Epithelial cell of prostate (primary cell): ENCODE measurements around the gene SLCO2A1.

Experiments used
- DNase-seq: peaks from one replicate; pipeline ENCODE4 v3.0.0-alpha.2; 2011; ENCODE audit warnings: low read depth, low spot score
- H3K27ac ChIP-seq: fragments of 450-650 bp; 2 replicates; pipeline ENCODE4 v1.5.1; 2017; ENCODE audit warnings: mild to moderate bottlenecking

Gene SLCO2A1

DNA sequence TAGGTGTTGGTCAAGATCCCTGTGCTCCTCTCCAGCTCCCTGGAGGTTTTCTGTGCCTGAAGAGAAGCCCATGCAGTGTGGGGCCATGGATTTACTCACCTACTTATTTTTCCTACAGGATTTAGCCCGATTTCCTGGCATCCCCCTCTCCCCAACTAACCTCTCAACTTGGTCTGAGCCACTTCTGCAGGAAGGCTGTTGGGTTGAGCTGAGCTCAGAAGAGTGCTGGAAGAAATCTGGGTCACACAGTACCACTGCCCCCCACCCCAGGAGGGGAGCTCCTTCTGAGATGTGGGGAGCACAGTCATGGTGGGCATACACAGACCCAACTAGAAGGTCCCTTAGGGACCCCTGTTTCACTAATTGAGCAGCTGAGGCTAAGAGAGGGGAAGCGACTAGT, 34.4 kb upstream of the SLCO2A1 start:
- no peak overlapping the region for H3K27ac ChIP-seq
- no peak for DNase-seq

DNA sequence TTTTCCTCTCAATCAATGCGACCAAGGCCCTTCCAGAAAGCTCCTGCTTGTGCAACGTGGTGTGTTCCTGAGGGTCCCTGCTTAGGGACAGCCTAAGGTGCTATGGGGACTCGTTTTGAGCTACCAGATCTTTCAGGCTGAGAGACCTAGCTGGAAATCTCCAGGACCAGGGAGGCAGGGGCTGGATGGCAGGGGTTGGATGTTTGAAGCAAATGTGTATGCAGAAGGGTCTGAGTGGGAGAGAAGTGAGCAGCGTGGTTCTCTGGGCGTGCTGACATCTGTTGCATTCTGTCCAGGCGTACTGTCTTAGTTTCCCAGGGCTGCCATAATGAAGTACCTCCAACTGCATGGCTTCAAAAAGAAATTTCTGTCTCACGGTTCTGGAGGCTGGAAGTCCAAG, 31.7 kb upstream of the SLCO2A1 start:
- no peak for DNase-seq
- no peak overlapping the region for H3K27ac ChIP-seq

DNA sequence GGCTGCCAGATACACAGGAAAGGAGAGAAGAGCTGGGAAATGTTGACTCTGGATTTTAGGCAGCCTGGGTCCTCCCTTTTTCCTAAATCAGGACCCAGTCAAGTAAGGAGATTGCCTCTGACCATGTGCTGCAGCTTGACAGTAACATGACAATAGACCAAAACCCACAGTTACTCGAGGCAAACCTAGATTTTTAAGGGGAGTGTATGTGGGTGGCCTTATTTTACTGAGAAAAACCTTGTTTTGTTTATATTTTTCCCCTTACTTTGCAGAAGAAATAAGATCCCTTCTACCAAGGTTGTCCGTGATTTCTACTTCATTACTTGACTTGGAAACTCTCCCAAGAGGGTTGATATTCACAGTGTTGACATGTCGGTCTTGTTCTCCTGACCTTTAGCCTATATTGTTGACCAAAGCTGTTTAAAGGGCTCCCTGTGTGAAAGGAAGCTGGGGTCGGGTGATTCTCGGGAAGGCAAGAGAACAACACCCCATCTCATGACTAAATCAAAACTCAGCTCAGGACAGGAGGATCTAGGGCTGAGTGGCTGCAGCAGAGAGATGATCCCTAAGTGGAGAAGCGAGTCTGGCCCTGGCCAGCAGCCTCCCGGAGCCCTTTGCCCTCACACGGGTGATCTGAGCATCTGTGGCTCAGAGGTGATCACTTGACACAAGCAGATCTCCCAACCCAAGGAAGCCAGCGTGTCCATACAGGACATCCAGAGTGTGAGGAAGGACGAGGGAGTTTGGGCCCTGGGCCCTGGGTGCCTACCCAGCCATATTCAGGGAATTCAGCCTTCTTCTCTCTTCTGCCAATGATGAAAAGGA, 31.0 kb upstream of the SLCO2A1 start:
- H3K27ac ChIP-seq: no peak overlapping the region
- no peak for DNase-seq

DNA sequence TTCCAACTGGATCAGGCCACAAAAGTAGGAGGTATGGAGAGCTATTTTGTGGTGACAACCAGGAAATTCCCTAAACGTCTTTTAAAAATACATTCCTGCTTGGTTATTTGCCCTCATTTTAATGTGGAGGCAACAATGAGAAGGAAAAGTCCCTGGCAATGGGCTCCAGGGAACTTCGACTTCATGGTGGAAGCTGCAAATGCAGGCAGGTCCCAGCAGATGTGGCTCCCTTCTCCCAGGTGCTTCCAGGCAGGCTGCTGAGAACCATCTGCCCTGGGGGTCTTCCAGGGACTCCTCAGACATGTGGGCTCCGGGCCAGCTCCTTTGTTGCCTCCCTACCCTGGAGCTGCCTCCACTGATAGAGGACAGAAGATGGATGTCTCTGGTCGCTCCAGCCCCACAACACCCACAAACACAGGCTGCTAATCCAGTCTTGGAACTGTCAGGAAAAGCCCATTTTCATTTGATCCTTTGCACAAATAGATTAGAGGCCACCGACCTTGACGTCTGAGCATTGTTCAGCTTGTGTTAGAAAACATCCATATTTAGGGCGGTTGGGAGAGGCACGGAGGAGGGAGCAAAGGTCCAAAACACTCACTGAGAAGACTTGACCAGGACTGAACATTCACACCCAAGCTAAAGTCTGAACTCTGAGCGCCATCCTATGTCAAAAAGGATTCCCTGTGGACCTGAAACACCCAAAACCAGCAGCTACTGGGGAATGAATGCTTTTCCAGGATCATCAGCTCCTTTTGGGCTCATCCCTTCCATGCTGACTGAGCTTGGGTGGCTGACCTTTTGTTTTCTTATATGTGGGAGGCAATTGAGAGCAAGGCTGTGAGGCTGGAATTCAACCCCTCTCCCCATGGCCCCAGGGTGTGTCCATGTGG, 30.2 kb upstream of the SLCO2A1 start:
- no peak for DNase-seq

DNA sequence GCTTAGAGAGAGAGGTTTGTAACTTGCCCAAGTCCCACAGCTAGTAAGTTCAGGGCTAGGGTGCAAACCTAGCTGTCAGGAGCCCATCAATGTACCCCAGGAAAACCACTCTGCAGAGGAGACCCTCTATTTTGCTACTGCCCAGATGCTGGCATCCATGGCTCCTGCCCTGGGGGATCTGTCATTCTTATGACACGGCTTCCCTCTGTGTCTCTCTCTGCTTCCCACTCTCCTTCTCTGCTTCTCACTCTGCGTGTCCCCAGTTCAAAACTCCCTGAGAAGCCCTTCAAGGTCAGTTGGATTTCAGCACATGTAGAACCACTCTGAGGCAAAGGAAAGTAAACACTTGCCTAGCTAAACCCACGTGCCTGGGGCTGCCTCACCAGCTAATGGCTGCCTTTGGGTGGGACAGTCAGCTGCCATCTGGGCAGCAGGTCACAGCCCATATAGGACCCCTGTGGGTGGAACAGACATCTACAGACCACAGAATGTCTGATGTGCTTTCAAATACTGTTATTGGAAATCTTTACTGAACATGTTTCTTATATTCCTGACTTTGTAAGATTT, 29.4 kb upstream of the SLCO2A1 start:
- no peak for DNase-seq
- no peak overlapping the region for H3K27ac ChIP-seq

More for the DNA sequence above, 30.2 kb upstream of the SLCO2A1 start:
- H3K27ac ChIP-seq: no peak overlapping the region

DNA sequence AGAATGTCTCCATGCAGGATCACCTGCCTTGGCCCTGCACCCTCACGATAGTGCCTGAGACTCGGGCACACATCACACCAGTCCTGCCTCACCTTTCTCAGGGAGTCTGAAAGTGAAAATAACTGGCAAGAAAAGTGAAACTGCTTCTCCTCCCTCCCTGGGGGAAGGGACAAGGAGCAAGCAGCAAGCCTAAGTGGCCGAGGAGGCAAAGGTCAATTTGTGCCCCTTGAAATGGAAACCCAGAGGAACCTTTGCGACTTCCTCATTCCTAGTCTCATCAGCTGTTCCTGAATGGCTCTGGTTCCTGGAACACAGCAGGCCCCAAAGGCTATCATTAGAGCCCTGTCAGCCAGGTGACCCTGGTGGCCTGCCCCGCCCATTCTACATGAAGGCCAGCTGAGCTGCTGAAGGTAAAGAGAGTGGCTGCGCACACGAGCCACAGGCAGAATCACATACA, 28.0 kb upstream of the SLCO2A1 start:
- no peak overlapping the region for H3K27ac ChIP-seq
- no peak for DNase-seq

DNA sequence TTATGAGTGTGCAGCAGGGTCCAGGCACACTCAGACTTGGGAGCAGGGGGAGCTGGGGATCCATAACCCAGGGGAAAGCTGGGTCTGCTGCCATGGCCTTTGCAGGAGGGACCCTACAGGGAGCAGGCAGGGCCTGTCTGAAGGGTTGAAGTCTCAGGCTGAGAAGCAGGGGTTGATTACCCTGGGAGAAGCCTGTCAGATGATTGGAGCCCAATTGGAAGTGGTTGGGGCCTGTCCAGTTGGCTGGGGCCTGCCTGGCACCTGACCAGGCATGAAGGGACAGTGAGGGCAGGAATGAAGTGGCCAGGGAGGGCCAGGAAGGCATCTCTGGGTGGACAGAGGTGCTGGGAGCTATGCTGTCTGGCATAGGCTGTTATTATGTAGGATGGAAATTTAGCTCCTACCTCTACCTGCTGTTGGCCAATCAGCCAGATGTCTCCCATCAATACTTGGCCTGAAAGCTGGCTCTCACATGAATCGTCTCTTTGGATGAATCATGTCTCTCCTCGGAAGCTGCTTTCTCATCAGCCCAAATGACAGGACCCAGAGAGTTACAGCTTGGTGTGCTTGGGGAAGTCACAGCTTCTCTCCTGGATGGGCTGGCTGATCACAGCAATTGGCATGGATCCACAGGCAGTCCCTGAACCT, 27.4 kb upstream of the SLCO2A1 start:
- peak; percentile 5 for DNase-seq
- no peak overlapping the region for H3K27ac ChIP-seq

DNA sequence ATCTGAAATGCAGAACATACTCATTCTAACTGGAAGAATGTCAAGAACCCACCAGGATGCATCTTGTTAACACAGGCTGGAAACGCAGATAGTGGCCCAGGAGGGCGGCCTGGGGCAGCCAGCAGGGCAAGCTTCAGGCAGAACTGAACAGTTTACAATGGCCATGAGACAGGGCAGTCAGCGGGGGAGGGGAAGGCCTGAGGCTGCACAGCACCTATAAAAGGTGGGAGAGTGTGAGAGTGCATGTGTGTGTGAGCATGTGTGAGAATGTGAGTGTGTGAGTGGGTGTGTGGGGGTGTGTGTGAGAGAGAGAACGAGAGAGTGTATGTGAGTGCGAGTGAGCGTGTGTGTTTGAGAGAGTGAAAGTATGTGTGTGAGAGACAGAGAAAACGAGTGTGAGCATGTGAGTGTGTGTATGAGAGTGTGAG, 26.8 kb upstream of the SLCO2A1 start:
- no peak overlapping the region for H3K27ac ChIP-seq
- DNase-seq: no peak

DNA sequence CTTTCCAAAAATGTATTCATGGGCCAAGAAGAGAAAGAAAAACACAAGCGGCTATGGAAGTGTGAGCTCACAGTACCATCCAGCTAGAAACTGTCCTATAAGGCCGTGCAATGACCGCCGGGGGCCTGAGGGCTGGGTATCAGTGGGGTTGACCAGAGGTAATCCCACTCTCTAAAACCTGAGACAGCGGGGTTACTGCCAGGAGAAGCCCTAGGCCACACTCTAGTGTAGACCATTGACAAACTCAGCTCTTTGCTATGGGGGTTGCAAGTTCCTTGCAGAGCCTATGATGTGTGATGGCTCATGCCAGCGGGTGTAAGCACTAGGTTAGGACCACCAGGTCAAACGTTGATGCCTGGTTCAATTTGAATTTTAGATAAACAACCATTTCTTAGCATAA, 25.9 kb upstream of the SLCO2A1 start:
- no peak for DNase-seq
- H3K27ac ChIP-seq: no peak overlapping the region

DNA sequence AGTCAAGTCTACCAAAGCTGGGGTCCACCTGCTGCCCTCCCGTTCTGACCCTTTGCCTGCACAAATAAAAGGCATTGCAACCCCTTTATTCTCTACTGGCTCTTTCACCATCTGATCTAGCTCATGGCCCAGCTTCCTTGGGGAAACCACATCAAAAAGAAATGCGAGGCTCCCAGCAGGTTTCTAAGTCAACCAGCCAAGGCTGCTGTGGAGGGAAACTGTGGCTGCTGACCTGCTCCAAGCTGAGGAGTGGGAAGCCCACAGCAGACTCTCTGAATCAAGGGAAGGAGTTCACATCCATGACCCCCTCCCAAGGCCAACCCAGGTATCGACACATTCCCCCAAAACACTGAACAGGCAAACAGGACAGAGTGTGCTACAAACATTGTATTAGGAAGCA, 25.2 kb upstream of the SLCO2A1 start:
- DNase-seq: no peak
- no peak overlapping the region for H3K27ac ChIP-seq

DNA sequence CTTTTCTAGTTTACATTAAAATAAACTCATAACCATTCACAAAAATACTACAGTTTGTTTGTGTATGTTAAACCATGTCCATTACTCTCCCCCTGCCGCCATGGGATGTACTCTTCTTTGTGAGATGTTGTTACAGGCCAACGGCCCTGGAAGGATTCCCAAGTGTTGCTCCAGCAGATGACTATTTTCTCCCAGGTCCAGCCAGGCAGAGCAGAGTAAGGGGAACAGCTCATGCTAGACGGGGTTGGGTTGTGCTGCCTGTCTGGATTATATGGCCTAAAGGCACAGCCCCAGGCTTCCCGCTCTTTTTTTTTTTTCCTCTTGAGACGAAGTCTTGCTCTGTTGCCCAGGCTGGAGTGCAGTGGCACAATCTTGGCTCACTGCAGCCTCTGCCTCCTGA, 24.5 kb upstream of the SLCO2A1 start:
- DNase-seq: no peak
- no peak overlapping the region for H3K27ac ChIP-seq

DNA sequence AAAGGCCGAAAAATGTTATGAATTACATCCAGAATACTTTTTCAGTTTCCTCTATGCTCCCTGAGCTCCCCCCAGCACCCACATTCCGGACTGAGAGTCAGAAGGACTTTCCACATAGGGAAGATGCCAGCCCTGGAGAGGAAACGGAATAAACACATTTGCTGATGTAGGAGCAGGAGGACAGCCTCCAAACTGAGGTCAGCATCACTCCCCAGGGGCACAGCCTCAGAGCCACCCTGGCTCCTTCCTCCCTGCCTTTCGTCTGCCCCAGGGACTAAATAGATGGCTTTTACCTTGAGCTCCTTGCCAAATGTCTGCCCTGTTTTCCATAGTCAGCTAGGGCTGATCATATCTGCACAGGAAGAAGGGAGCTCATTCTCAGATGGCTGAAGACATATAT, 22.6 kb upstream of the SLCO2A1 start:
- no peak overlapping the region for H3K27ac ChIP-seq
- DNase-seq: no peak

DNA sequence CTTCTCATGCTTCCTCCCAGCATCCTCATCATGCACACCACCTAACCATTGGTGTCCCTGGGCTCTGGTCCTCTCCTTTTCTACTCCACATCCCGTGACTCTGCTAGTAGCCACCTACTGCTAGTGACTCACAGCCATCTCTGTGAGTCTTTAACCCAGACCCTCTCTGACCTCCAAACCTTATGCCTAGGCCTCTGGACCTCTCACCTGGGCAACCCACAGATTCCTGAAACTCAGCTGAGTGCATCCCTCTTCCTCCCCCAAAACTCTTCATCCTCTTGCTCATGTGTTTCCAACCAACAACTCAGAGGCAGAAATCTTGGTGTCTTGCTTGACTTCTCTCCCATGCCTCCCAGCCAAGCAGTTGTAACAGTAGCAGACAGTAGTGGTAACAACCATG, 20.0 kb upstream of the SLCO2A1 start:
- DNase-seq: no peak
- H3K27ac ChIP-seq: no peak overlapping the region

DNA sequence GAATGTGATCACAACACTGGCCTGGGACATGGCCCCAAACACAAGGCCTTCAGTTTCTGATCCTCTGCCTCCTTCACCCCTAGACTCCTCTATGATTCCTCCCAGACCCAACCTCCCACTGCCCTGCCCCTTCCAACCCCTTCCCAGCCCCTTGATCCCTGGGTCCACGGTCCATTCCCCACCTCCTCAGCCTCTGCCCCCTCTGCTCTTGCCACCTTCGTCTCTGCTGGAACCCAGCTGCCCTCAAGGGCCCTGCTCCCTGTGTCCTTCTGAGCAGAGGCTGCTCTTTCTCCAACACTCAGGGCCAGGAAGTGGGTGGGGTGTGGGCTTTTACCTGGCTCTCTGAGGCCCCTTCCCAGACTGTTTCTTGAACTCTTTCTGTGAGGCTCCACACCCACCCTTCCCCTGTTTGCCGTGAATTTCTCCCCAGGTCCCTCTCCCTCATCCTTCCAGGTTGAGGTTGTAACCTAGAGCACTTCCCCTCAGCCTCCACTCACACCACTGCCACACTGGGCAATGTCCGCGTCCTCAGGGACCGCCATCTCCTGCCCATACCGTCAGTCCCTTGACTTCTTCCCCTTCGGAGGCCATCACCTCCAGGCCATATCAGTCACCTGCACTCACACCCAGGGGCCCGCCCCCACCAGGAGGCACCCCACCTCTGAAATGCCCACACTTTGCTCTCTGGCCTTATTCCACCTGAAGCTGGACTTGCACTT, 18.7 kb upstream of the SLCO2A1 start:
- no peak overlapping the region for H3K27ac ChIP-seq
- DNase-seq: no peak

DNA sequence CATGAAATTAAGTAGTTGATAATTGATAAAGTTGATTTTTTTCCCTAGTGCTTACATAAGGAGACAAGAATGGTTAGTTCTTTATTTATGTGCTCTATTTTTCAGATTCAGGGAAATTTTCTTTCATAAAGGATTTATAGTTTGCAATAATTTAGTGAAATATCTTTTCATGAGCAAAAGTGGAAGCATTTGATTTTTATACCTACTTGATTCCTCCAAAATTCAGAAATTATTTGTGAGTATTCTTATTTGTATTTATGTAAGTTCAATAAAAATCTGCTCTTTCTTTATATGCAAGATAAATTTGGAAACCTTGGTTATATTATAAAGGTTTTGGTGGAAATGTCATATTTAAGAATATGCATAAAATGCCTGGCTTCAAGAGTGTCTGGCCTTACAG, 14.7 kb upstream of the SLCO2A1 start:
- H3K27ac ChIP-seq: no peak overlapping the region
- no peak for DNase-seq

DNA sequence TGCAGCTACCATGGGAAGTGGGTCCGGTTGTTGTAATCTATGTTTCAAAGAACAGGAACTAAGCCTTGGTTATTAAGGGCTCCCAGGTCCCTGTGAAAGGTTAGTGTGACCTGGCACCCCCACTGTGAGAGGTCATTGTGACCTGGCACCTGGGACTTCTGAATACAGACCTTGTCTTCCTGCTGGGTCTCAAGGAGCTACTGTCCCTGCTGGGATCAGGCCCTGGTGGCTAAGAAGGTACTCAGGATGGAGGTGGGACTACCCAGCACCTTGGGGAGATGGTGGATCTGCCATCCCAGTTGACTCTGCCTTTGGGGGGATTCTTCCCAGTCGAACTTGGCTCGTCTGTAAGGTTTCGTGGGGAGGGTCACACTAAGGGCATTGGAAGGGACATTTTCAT, 10.3 kb upstream of the SLCO2A1 start:
- no peak overlapping the region for H3K27ac ChIP-seq
- DNase-seq: no peak

DNA sequence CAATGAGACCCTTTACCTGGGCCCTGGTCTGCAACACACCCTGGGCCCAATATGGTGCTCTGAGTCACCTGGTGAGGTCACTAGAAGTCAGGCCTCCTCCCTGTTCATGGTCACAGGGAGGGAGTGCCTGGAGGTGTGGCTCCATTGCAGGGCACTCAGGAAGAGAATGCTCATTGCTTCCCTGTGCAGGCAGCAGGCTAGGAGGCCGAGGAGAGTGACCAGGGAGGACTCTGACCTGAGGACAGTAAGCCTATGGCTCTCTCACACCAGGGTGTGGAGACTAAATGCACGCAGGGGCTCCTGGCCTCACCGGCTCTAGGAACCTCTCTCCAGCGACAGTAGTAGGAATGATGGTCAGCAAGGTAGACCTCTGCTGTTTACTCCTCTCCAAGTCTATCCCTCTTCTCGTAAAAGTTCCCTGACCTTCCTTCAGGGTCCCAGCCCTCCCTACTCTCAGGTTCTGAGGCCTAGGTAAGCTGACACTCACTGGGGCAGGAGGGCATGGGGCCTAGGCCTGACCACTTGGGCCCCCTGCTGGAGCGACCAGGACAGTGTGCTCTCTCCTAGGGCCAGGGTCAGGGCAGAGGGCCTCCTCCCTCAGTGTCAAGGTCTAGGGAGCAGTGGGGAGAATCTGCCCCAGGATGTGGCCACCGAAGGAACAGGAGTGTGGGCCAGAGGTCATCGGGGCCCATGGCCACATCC, 9.6 kb upstream of the SLCO2A1 start:
- no peak overlapping the region for H3K27ac ChIP-seq
- DNase-seq: no peak

DNA sequence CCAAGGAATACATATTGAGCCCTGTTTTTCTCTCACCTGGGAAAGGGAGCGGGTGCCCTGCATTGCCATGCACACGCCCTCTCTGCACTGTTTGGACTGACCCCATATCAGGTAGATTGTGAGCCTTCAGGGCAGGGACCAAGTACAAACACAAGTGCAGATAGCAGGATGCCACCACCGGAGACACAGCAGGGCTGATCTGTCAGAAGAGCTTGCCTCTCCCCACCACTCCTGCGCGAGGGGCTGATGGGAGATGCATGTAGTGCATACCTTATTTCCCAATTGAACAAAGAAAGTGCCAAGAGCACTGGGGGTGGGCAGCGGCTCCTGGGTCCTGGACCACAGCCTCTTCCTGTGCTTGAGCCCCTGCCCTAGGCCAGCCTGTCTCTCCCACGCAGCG, 9.0 kb upstream of the SLCO2A1 start:
- no peak for DNase-seq
- H3K27ac ChIP-seq: no peak overlapping the region

DNA sequence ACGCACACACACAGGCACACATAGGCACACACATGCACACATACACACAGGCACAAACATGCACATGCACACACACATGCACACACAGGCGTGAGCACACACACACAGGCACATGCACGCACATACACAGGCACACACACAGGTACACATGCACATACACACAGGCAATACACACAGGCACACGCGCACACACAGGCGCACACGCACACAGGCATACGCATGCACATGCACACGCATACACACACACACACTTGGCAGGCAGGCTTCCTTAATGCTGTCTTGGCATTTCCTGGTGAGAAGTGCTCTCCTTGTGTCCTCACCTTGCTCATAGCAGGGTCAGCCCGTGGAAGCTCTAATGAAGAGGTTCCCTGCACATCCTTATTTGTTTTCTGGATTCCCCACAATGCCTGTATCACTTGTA, 8.4 kb upstream of the SLCO2A1 start:
- no peak overlapping the region for H3K27ac ChIP-seq
- DNase-seq: no peak
